NT2/D1 (cell line): ENCODE measurements around the gene SCYL2.

Experiments used
- DNase-seq: peaks from one replicate; pipeline ENCODE4 v3.0.0-alpha.2; 2011; ENCODE audit warnings: low read depth, low spot score
- H3K27me3 ChIP-seq: 2 replicates; pipeline ENCODE4 v1.6.0; 2011; ENCODE audit warnings: mild to moderate bottlenecking; ENCODE audit not compliant: insufficient read length, insufficient read depth
- H3K36me3 ChIP-seq: 2 replicates; pipeline ENCODE4 v1.6.1; 2011; ENCODE audit warnings: mild to moderate bottlenecking, low read length, mixed read lengths; ENCODE audit not compliant: insufficient read depth, insufficient read length
- H3K4me1 ChIP-seq: 2 replicates; pipeline ENCODE4 v1.5.1; 2011; ENCODE audit not compliant: insufficient read depth, insufficient read length
- H3K4me3 ChIP-seq: 2 replicates; pipeline ENCODE4 v1.5.1; 2011; ENCODE audit warnings: low read depth; ENCODE audit not compliant: insufficient read length
- H3K9ac ChIP-seq: 2 replicates; pipeline ENCODE4 v1.6.0; 2011; ENCODE audit warnings: low read depth; ENCODE audit not compliant: insufficient read length
- H3K9me3 ChIP-seq: 2 replicates; pipeline ENCODE4 v1.5.1; 2011; ENCODE audit warnings: mild to moderate bottlenecking, low read length; ENCODE audit not compliant: insufficient read depth
- SUZ12 ChIP-seq: IDR thresholded peaks from 2 replicates; pipeline ENCODE4 v1.6.1; 2011; ENCODE audit not compliant: insufficient read length, insufficient read depth; ENCODE audit errors: extremely low read depth
- YY1 ChIP-seq: IDR thresholded peaks from 2 replicates; pipeline ENCODE4 v1.6.1; 2011; ENCODE audit not compliant: insufficient read length, insufficient read depth
- ZNF274 ChIP-seq: IDR thresholded peaks from 2 replicates; pipeline ENCODE4 v1.6.1; 2011; ENCODE audit warnings: mild to moderate bottlenecking, low read depth, low read length

SCYL2 gene

GRCh38 chr12:100383586-100384558 lies 116.9 kb downstream of the SCYL2 start:
- Histone ChIP-seq H3K4me3 (no peak overlapping the region), H3K9me3 (no peaks in the 10 kb centered on the region), H3K27me3 (peaks cover 9% of the 10 kb centered on the region), H3K36me3 (no peaks in the 10 kb centered on the region), H3K4me1 (no peaks in the 10 kb centered on the region), H3K9ac (no peak overlapping the region)
- no peak for DNase-seq
- no peak for TF ChIP-seq YY1
- TF ChIP-seq SUZ12, result no peak
- TF ChIP-seq ZNF274, result no peak

- no peak overlapping the region for H3K9ac ChIP-seq
- DNase-seq, result no peak
- no peaks in the 10 kb centered on the region for H3K36me3 ChIP-seq
- no peak overlapping the region for H3K4me3 ChIP-seq
- no peaks in the 10 kb centered on the region for H3K9me3 ChIP-seq
- H3K4me1 ChIP-seq, result no peaks in the 10 kb centered on the region
- H3K27me3 ChIP-seq, result peaks cover 9% of the 10 kb centered on the region
- TF ChIP-seq ZNF274, result no peak
- TF ChIP-seq YY1, result no peak
- TF ChIP-seq SUZ12, result no peak
Observed at GRCh38 chr12:100384559-100384935, 117.6 kb downstream of the SCYL2 start.

- Histone ChIP-seq H3K9ac (no peak overlapping the region), H3K36me3 (no peaks in the 10 kb centered on the region), H3K4me3 (no peak overlapping the region), H3K9me3 (no peaks in the 10 kb centered on the region), H3K4me1 (no peaks in the 10 kb centered on the region), H3K27me3 (no peaks in the 10 kb centered on the region)
- DNase-seq, result no peak
- no peak for TF ChIP-seq SUZ12
- TF ChIP-seq YY1, result no peak
- TF ChIP-seq ZNF274, result no peak
Observed at GRCh38 chr12:100388382-100388781, 121.4 kb downstream of the SCYL2 start.
